ENCODE results near the gene PRICKLE2.

The PRICKLE2 gene

GRCh38 chr3:64152676-64153466, 72.4 kb downstream of the PRICKLE2 start:
- DNase-seq = no peak

DNA sequence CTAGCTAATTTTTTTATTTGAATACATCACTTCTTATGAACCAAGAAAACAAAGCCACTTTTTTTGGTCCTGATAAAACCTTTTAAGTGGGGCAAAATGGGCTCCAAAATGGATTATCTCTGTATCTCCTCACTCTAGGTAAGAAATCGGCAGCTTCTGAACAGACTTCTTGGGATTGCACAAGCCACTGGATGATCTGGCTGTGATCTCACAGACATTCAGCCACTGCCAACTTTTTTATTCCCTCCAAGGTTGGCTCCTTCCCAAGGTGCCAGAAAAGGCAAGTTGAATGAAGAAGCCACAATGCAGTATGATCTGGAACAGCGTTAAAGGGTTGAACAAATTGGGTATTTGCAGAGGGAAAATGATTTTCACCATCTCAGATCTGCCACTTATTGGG, 73.2 kb downstream of the PRICKLE2 start:
- no peak for DNase-seq

DNA sequence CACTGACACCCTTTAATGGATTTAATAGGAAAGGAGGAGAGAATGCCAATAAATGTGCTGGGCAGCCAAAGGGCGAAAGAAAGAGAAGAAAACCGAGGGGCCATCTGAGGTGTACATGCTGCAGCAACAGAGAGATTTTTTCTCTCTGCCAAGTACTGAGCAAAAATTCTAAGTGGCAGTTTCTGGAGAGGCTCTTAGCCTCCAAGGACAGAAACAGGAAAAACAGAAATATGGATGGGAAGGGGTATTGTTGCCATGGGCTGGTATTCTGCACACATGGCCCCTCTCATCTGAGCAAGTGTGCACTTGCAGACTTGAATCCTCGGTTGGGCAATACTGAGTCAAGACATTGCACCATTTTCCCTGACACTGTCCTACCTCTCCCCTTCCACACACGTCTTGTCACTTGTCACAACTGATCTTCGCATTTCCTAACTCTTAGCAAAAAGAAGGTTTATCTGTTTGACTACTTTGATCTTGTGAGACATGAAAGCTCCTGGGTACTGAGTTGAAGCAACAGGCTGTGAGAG, 73.9 kb downstream of the PRICKLE2 start:
- no peak for DNase-seq

DNA sequence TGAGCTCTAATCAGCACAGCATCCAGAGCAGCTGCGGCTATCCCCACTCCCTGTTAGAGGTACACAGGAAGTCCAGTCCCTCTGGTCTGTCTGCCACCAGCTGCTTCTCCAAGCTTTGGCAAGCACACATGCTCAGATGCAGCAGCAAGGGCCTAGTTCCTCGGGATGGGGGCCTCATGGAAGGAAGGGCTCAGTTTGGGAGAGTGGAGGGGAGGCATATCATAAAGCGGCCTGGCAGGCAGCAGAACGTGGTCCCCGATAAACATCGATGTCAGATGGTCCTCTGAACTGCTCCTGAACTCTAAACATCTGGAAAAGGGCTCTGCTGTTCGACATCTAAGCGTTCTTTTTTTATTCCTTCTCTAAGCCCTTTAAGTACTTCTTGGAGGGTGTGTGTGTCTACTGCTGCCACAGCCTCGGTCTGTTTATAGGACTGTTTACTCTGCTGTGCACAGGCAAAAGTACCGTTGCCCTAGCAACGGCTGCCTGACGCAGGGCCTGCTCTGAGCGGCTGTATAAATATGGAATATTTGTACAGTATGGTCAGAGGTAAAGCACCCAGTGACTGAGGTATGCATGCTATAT, 74.6 kb downstream of the PRICKLE2 start:
- peak; percentile 75 for DNase-seq

- no peak for DNase-seq
These were observed 75.4 kb downstream of the PRICKLE2 start for GRCh38 chr3:64149886-64150285.

- no peak for DNase-seq
These were observed 76.2 kb downstream of the PRICKLE2 start for GRCh38 chr3:64148955-64149653.

DNA sequence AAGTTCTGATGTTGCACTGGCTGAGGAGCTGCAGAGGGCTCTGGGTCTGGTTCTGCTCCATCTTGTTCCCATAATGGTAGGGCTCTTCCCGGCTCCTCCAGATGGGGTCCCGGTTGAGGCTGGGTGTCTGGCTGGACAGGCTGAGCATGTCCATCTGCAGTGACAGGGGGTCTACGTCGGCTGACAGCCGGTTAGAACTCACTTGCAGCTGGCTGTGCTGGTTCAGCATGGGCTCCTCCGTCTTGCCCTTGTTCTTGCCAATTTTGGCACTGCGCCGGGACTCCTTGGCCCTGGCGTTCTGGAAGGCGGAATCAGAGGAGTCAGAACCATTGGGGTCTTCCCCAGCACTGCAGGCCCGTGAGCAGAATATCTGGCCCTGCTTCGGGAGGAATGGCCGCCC, 78.1 kb downstream of the PRICKLE2 start:
- no peak for DNase-seq

DNA sequence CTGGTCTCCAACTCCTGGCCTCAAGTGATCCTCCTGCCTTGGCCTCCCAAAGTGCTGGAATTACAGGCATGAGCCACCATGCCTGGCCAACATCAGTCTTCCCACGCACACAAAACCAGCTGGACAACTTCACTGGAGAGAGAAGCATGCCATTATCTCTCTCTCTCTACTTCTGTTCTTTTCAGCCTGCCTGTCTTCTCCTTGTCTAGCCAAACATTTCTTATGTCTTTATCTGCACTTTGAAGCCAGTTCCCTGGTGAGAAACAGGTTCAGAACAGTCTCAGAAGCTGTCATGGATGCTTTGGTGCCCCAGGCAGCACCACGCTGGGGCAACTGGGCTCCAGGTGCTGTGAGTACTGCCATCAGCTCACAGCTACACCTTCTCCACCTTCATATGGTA, 79.8 kb downstream of the PRICKLE2 start:
- no peak for DNase-seq

DNA sequence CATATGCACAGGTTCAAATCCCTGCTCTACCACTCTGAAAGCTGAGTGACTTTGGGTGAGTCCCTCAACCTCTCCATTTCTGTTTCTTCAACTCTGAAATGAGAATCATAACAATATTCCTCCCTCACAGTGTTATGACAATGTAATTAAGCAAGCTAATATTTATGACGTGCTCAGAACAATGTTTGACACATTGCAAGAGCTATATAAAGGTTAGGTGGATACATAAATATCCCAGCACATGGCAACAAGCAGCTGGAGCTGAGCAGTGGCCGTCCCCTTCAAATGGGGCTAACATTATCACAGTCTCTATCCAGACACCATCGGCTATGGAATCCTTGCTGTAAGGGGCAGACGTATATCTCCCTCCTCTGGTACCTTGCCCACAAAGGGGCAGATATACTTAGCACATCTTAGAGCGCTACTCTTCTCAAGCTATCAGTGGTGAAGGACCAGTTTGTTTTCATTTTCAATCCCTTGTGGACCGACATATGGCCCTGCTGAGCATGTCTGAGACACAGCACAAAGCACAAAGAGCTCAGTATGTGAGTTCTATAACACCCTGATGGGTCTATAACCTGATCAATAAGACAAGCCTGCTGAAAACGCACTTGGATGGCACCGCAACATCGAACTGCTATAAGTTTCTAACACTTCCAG, 80.9 kb downstream of the PRICKLE2 start:
- no peak for DNase-seq

DNA sequence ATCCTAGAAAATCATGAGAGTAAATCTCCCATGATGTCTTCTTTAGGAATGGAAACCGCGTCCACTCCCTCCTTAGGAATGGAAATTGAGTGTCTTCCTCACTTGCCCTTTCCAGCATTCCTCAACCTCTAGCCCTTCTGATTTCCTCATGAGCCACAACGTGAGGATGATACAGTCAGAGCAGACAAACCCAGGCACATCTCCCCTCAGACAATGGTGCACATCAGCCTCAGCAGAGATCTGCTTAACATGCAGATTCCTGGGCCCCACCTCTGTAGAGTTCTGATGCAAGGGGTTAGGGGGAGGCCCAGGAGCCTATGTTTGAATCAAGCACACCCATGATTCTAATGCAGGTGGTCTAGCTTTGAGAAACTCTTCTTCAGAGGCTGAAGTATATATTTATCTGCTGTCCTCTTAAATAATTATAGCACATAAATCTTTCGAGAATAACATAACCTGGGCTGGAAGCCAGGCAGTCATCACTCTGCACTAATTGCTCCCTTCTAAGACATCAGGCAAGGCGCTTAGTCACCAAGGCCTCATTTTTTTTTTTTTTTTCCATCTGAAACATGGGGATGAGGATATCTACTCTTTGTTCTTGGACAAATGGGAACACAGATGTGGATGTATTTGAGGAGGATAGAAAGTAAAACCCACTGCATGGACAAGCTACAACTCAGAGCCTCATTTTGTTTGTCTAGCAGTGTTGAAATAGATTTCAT, 81.7 kb downstream of the PRICKLE2 start:
- no peak for DNase-seq

DNA sequence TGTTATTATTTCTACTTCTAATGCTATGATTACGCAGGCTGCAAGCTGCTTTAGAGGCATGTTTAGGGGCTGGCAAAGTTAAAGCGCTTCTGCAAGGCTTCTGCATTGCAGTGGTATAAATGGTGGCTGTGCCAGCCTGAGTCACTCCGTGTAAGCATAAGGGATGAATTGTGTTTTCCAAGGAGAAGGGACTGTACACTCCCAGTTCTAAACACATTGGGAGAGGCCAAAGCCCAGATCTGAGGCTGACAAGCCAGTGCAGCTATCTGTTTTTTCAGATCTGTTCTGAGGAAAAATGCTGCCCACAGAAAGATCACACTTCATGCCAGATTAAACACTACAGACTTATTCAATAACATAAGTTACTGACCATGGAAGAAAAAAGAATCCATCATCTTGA, 83.8 kb downstream of the PRICKLE2 start:
- no peak for DNase-seq

DNA sequence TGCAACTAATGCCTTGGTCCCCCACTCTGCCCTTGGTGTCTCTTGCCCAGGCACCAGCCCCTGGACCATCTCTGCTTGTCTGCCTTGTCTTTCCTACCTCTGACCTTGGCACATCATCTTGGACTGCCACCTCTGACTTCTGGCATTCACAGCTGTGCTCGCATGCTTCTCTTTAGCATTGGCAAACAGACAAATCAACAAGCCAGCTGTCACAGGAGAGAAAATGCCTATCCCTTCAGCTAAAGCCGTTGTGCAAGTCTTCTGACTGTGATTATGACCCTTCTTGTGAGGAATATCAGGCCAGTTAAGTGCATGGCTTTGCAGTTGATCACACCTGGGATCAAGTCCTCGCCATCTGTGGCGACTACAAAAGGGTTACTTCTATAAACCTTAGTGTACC, 84.6 kb downstream of the PRICKLE2 start:
- no peak for DNase-seq

DNA sequence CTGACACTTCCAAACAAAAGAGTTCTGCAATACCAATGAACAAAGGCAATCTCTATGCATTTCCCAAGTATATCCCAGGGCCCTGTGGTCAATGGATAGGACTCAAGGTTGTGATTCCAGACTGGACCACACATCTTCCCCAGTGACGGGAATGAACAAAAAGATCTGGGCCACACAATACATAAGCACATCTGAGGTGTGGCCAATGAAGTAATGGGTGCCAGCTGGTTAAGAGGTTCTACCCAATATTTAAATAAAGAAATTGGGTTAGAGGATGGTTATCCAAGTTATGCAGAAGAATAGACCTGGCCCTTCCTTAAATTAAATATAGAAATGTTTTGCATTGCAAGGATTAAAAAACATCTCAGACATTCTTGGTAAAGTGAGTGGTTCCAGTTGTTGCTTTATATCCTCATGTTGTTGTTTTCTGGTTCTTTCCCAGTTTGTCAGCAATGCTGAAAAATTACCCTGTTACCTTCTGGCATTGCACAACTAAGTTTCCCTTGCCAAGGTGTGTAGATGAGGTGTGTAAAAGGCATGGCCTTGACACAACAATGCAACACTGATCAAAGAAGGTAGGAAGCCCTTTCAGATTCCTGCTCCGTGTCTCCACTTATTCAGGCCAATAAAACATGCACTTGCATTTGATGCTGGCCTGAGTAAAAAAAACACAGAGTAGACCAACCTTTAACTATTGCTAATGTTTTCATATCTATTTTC, 86.5 kb downstream of the PRICKLE2 start:
- DNase-seq = no peak

DNA sequence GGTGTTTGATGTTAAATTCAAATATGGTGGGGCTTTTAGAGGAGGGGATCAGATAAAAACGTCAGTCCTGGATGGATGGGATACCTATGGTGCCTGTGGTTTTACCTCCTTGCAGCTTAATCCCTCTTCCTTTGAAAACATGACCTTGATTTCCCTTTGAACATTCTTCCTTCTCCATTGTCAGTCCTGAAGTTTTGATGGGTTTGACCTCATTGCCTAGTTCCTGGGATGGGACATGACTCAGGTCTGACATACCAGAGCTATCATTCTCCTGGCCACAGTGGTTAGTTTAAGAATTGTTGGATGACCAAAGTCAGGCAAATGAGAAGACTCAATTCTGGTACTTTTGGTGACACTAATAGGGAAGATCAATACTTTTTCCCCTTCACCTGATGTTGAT, 87.2 kb downstream of the PRICKLE2 start:
- no peak for DNase-seq

GRCh38 chr3:64134882-64135281, 90.4 kb downstream of the PRICKLE2 start:
- DNase-seq = no peak

DNA sequence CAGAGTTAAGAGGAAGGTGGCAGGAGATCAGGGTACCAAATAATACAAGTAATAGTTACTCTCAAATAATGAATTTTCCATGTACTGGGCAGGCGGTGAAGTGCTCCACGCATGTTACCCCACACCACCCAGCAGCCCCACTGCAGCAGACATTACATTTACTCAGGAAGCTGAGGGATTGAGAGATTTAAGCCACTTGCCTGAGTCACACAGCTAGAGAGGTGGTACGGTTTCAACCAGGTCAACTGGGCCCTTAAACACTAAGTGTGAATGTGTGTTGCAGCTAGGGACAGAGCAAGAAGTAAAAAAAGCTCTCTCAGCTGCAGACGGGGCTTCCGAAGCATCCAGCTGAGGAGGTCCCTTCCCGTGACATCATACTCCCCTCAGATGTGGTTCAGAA, 91.3 kb downstream of the PRICKLE2 start:
- DNase-seq = no peak

DNA sequence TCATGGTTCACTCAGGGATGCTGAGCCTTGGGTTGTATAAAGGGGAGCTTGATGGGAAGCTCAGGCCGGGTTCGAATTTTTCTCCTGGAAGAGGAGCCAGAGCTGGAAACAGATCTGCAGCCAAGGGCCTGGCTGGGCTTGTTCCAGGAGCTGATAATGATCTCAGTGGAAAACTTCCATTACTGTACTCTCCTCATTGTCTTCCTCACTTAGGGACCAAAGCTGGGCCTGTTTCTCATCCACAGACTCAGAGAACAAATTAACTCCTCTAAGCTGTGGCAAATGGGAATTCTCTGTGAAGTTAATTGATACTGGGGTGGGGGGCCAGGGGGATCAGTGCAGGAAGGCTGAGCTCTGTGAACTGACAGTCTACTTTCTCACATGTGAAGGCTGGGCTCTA, 92.0 kb downstream of the PRICKLE2 start:
- DNase-seq = no peak

DNA sequence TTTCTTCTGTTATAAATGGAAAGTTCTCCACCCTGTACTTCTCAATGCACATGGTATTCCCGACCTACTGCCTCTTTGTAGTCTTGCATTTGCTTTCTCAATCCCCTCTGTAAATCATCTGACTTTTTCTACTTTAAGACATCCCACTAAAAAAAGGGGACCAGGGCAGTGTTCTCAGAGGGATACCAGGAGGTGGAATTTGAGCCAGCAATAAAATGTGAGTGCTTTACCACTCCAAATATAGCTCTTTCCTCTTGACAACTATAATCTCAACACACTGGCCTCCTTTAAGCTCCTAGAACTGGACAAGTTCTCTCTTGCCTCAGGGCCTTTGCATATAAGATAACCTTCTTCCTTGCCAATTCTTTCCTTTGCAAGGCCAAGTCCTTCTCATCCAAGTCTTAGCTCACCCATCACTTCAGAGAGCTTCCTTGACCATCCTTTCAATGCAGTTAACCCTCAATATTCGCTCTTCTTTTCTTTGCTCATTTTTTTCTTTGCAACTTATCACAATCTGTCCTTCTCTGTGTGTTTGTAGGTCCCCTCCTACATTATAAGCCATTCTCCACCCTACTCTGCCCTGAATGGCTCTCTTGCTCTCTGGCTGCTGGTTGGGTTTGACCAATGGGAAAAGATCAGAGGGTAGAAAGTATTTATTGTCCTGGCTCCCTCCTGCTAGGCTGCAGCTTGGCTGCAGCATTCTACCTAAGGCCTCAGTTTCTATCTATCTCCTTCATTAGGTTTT, 93.4 kb downstream of the PRICKLE2 start:
- no peak for DNase-seq

DNA sequence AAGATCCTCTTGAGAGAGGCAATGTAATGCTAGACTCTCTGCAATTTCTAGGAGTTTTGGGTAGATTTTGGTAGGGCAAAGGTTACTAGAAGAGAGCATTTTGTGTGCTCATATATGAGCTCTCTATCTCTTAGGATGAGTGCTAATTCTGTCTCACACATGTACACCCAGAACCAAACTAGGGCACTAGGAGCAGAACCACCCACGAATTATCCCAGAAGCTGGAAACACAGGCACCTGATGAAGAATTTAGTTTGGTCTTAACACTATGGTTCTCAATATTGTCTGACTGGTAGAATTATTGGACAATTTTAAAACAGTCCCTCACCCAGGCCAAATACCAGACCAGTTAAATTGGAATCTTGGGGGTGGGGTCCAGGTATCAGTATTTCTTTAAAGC, 94.8 kb downstream of the PRICKLE2 start:
- no peak for DNase-seq

DNA sequence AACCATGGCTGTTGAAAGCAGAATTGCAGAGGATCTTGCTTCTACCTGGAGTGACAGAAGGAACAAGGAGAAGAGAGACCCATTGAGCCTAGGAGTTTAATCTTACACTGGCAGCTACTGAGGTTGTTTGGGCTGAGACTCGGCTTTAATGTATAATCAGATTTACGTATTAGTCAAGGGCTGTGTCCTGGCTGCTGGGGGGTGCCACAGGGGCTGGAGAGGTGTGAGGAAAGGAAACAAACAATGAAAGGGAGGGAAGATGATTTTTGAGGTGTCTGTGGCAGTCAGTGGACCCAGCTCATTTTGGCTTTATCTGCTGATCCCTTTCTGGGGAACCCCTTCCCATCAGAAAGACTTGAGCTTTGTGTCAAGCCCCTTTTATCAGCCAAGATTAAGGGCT, 95.7 kb downstream of the PRICKLE2 start:
- DNase-seq = no peak

- no peak for DNase-seq
These were observed 96.2 kb downstream of the PRICKLE2 start for GRCh38 chr3:64129106-64129505.

Data from NCI-H774 (cell line).